ENCODE results near the gene MUL1. TPM values are rescaled to one million over a fixed set of nuclear protein-coding genes. Genes with fewer than 3 reads are reported as not detected.

Gene MUL1
- total RNA-seq, 1 experiment from 2014 or later: 22.8 TPM

DNA sequence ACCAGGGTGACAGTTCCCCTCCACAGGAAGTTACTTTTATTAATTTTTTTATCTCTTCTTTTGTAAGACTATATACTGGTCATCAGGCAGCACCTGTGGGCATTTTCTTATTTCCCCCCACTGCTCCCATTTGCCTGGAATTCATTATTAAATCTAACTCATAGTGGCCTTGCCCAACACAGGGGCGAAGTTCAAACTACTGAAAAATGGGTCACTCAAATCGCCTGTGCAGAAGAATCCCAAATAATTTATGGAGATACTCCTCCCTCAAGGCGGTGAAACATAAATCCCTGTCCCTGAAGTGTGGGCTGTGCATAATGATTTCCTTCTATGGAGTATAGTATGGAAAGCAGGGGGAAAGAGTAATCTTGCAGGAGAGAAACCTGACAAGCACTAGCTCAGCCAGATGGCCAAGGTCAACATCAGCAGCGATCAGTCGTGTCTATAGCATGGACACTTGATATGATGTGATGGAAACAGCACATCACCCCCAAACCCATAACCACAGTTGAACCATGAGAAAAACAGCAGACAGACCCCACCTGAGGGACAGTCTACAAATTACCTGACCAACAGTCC is 29.8 kb downstream of the MUL1 start:
- peaks cover 16% of the 10 kb centered on the region for H3K79me2 ChIP-seq (ENCODE audit: low read depth)
- DNase-seq: no peak
- intact Hi-C loops (cut with micrococcal nuclease; ENCODE audit: unreplicated experiment): no loop called here
- H3F3A ChIP-seq (ENCODE audit: insufficient read depth, low read depth): peaks cover 19% of the 10 kb centered on the region; the same call in 1 of the 2 replicates
- ChIA-PET POLR2A (ENCODE audit: unreplicated experiment) (no interaction called here), CTCF (no interaction called here)
- peaks cover 72% of the 10 kb centered on the region for H3K4me1 ChIP-seq (replicated peaks; ENCODE audit: insufficient read depth)
- H3K27me3 ChIP-seq (ENCODE audit: insufficient read depth, low read depth): no peaks in the 10 kb centered on the region
- H3K27ac ChIP-seq: no peak overlapping the region
- H3K36me3 ChIP-seq (ENCODE audit: low read depth): no peaks in the 10 kb centered on the region
- H4K20me1 ChIP-seq (ENCODE audit: insufficient read depth): no peaks in the 10 kb centered on the region
- TF ChIP-seq CTCF (conservative IDR thresholded peaks at IDR 0.05) (no peak), EZH2 (IDR thresholded peaks at IDR 0.05; ENCODE audit: low read depth) (no peak)
- H3K9me2 ChIP-seq (ENCODE audit: insufficient read depth): no peaks in the 10 kb centered on the region
- H3K4me2 ChIP-seq: 0 out of 2 replicates have a peak overlapping the region, but pooled peaks have one; percentile 10
- no peaks in the 10 kb centered on the region for H3K9me3 ChIP-seq (ENCODE audit: insufficient read depth, low read depth)
- H2AFZ ChIP-seq: no peak overlapping the region
- H3K4me3 ChIP-seq: no peak overlapping the region
- no TSS peak for BruUV-seq (replicated peaks)

GRCh38 chr1:20477348-20478056 is 30.4 kb downstream of the MUL1 start:
- Histone ChIP-seq H3K9me2 (ENCODE audit: insufficient read depth) (no peaks in the 10 kb centered on the region), H3K4me3 (no peak overlapping the region), H4K20me1 (ENCODE audit: insufficient read depth) (no peaks in the 10 kb centered on the region), H2AFZ (no peak overlapping the region), H3K27ac (no peak overlapping the region), H3K9me3 (ENCODE audit: insufficient read depth, low read depth) (no peaks in the 10 kb centered on the region), H3F3A (ENCODE audit: insufficient read depth, low read depth) (peaks cover 19% of the 10 kb centered on the region; the same call in 1 of the 2 replicates), H3K4me2 (no peak overlapping the region), H3K4me1 (replicated peaks; ENCODE audit: insufficient read depth) (peaks cover 66% of the 10 kb centered on the region), H3K27me3 (ENCODE audit: insufficient read depth, low read depth) (no peaks in the 10 kb centered on the region), H3K79me2 (ENCODE audit: low read depth) (peaks cover 9% of the 10 kb centered on the region), H3K36me3 (ENCODE audit: low read depth) (no peaks in the 10 kb centered on the region)
- no TSS peak for BruUV-seq (replicated peaks)
- TF ChIP-seq CTCF (conservative IDR thresholded peaks at IDR 0.05) (no peak), EZH2 (IDR thresholded peaks at IDR 0.05; ENCODE audit: low read depth) (no peak)
- intact Hi-C loops (cut with micrococcal nuclease; ENCODE audit: unreplicated experiment): no loop called here
- POLR2A ChIA-PET (ENCODE audit: unreplicated experiment): no interaction called here
- no peak for DNase-seq
- CTCF ChIA-PET: no interaction called here

- Histone ChIP-seq H3K4me2 (peak overlapping the region; percentile 69), H3K27ac (0 out of 2 replicates have a peak overlapping the region, but pooled peaks have one; percentile 9), H3K79me2 (ENCODE audit: low read depth) (no peaks in the 10 kb centered on the region), H3K4me3 (peak overlapping the region; percentile 29; the same call in 1 of the 2 replicates), H3K9me3 (ENCODE audit: insufficient read depth, low read depth) (no peaks in the 10 kb centered on the region), H4K20me1 (ENCODE audit: insufficient read depth) (no peaks in the 10 kb centered on the region), H3K4me1 (replicated peaks; ENCODE audit: insufficient read depth) (peaks cover 55% of the 10 kb centered on the region), H3F3A (ENCODE audit: insufficient read depth, low read depth) (peaks cover 13% of the 10 kb centered on the region; the same call in 1 of the 2 replicates), H3K36me3 (ENCODE audit: low read depth) (no peaks in the 10 kb centered on the region), H2AFZ (no peak overlapping the region), H3K27me3 (ENCODE audit: insufficient read depth, low read depth) (no peaks in the 10 kb centered on the region), H3K9me2 (ENCODE audit: insufficient read depth) (no peaks in the 10 kb centered on the region)
- TF ChIP-seq EZH2 (IDR thresholded peaks at IDR 0.05; ENCODE audit: low read depth): no peak
- TF ChIP-seq CTCF (conservative IDR thresholded peaks at IDR 0.05): no peak
- DNase-seq: peak; percentile 71 to 89
- BruUV-seq (replicated peaks): no TSS peak
- ChIA-PET CTCF (interaction anchor here (0.7 to 1.1 kb wide), 2 partner anchors 239 to 264 kb away, joined by 3 to 7 read pairs; no protein-coding TSS in a partner anchor), POLR2A (ENCODE audit: unreplicated experiment) (interaction anchor here (0.6 kb wide), 2 partner anchors 118 to 285 kb away, joined by 3 read pairs; no protein-coding TSS in a partner anchor)
- intact Hi-C loops (cut with micrococcal nuclease; ENCODE audit: unreplicated experiment): no loop called here
These were observed 31.5 kb downstream of the MUL1 start for GRCh38 chr1:20476265-20477038.
